GM18508 (cell line): ENCODE data around the gene GRIK4.
"Not testable (repeated sequence)": the region's sequence is repeated elsewhere in the genome, so short reads cannot be mapped to it uniquely, and the experiment has no call there.

Experiments
- ATAC-seq: cut with Tn5 transposase; IDR thresholded peaks from one replicate; pipeline ENCODE4 v1.9.1; 2021; ENCODE audit warnings: moderate number of reproducible peaks; ENCODE audit not compliant: insufficient read depth, unreplicated experiment

GRIK4 gene

DNA sequence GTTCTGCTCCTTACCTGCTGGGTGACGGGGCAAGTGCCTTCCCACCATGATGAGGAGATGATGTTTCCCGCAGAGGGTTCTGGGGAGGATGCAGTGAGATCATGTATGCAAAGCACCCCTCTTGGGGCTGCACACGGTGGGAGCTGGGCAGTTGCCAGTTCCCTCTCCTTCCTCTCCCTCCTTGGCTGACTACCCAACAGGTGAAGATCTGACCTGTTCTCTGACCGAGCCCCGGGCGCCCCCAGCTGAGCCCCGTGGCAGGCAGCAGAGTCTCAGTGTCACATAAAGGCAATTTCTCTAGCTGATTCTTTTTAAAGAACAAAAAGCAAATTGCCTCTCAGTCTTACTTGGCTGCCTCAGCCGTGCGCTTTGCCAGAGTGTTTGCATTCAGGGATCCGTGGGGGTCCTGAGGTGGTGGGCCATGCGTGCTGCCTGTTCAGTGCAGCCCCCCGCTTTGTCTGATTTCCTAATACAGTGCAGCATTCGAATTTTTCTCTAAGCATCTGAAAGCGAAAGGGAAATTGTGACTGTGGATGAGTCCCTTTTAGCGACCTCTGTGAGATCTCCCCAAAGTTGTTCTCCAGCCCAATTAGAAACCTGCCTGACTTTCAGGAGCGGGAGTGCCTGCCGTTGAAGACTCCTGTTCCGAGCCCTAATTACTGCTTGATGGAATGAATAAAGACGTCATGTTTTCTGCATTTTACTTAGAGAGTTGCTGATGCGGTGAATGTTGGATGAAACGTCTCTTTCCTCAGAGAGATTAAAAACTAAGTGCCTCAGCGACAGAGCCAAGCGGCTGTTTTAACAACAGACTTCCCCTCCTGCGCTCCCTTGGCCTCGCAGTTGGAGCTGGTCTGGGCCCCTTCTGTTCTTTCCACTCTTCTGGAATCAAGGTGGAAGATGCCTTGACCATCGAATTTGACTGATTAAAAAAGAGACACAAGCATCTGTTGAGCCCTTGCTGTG lies 86.0 kb downstream of the GRIK4 start:
- no peak for ATAC-seq

- ATAC-seq: no peak
Measured at GRCh38 chr11:120598517-120599257, 87.1 kb downstream of the GRIK4 start.

DNA sequence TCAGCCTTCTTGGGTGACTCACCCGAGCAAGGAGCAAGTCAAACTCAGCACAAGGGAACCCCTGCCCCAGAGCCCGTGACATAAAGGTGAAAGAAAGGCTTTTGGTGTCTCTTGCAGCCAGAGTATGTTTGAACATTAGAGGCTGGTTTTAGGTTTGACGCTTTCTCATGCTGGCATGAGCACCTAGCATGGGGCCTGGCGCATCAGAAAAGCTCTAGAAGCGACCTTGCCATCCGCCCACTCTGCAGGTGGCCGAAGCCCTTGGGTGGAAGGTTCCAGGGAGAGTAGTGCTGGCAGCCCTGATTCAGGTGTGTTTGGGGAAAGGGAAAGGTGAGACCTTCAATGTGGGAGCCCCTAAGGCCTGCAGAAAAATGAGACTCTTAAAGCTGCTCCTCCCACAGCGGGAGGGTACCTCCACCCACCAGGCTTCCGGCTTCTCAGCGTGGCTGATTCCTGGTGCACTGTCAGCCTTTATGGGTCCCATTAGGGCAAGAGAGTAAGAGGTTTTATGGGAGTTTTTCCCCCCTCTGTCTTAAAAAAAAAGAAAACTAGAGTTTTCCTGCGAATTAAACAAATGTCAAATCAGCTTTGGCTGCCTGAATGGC lies 88.4 kb downstream of the GRIK4 start:
- no peak for ATAC-seq

DNA sequence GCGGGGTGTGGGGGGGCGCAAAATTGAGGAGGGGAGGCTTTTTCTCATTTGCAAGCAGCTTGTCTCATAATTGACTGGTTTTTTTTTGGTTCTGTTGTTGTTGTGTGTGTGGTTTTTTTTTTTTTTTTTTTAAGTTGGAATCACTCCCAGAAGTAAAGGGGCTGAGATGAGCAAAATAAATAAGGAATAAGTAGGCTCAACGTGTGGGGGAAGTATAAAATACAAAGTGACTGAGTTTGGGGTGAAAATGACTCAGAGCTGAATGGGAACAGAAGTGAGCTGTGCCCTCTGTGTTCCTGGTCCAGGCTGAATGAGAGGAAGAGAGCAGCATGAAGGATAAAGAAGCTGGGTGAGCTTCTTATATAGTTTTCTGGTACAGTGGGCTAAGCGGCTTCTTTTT lies 90.0 kb downstream of the GRIK4 start:
- ATAC-seq: no peak

DNA sequence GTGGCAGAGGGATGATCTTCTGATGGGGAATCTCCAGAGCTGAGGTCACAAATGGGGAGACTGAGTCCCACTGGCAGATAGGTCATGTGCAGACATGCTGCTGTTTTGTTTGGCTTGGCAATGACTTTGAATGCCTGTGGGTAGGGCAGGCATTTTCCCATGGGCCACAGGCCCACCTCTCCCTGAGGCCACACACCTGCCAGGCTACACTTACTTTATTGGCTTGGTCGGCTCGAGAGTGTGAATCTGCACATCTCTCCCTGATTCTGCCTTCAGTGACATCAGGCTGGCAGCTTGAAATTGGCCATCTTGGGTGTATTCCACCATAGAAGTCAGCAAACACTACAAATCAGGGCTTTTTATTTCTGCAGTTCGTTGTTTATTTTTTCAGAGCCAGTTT lies 91.5 kb downstream of the GRIK4 start:
- ATAC-seq: no peak

DNA sequence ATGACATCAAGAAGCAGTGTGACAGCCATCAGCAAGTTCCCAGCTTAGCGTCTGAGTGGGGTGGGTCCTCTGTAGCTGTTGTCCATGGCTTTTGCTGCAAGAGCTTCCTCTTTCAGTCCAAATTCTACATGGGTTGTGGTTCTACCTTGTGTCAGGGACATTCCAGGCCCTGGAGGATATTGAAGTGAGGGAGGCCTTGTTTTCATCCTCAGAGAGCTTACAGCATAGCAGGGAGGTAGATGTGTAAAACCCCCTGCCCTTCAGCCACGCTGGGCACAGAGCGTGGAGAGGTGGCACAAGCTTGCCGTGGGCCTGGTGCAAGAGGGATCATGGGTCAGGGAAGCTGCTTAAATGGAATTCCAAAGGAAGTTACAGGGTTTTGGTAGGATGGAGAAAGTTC lies 93.9 kb downstream of the GRIK4 start:
- ATAC-seq: no peak

- no peak for ATAC-seq
Measured at GRCh38 chr11:120606211-120607010, 94.9 kb downstream of the GRIK4 start.

GRCh38 chr11:120608061-120608460 lies 96.5 kb downstream of the GRIK4 start:
- no peak for ATAC-seq

DNA sequence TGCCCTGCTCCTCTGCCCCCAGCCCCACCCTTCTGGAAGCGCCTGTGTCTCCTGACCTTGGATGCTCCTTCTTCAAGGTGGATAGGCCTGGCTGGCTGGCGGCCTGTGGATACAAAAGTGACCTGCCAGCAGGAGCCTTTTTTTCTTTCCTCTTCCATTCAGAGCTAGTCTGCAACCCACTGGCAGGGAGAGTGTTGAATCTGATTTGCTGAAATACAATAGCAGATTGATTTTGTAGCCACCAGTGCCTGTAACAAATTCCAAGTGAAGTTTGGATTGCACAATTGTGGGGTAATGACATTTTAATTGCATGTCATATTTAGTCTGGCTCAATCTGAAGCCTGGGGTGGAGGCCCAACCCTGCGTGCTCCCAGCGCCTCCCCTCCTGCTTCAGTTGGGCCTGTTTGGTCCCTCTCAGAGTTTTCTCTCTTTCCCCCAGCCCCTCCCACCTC lies 97.2 kb downstream of the GRIK4 start:
- ATAC-seq: no peak

GRCh38 chr11:120610111-120610510 lies 98.6 kb downstream of the GRIK4 start:
- no peak for ATAC-seq

- no peak for ATAC-seq
Measured at GRCh38 chr11:120611581-120611980, 100.0 kb downstream of the GRIK4 start.

DNA sequence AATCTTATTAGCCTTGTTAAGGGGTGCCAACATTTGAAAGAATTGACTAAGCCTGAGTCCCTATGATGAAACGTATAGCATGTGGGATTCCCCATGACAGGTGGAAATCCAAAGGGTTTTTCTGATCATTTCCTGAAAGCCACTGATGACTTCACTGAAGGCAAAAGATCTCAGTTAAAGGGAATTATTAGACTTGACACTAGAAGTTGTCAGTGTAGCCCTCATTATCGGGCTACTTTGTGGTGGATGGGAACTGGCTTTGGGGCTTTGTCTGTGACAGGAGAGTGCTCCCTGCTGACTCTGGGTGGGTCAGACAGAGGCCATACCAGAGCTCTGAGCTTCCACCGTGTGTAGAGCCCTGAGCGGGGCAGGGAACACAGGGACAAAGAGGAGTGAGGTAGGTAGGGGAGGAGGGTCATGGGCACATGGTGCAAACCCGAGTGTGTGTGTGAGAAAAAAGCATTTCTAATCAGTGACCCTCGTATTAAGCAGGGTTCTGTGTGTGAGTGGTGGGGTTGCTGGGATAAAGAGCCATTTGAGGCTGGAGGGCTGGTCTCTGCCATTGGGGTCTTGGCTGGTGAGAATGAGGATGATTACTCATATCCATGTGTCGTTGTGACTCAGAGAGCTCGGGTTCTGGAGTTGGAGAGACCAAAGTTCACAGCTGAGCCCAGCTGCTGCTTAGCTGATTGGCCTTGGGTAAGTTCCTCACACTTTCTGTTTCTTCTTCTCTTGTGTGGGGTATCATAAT lies 101.1 kb downstream of the GRIK4 start:
- peak; percentile 83 for ATAC-seq

DNA sequence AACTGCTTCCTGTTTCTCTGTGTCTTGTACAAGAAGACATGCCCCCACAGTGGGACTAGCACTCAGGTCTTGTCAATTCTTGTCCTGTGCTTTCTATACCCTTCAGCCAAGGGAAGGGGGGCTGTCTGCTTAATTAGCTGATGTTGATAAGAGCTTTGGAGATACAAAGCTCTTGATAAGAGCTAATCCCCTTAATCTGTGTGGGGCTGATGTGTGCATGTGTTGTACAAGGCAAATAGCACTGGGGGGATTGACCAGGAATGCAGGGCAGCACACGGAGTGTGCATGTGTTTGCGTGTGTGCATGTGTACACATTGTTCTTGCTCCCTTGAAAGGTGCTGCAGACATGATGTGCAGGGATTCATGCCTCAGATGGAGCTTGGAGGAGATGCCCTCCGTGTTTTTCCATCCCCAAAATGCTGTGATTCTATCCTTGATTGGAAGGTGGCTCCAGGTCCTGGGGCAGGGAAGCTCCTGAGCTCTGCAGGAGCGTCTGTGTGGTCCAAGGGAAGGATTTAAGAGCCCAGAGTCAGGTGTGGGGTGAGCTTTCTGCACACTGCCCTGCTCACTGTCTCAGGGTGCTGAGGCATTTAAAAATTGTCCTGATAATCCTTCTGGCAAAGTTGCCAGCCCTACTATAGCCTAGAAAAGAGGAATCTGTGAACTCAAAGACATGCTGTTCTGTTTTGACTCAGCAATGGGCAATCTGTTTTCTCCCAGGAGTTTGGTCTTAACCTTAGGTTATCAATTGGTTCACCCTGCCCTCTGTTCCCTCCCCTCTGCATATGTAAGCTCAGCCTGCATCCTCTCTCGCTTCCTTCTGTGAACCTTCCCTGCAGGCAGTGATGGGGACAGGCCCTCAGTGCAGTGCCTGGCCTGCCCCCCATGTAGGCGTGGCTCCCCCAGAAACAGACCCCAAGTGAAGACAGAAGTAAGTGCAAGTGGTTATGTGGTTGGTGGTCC lies 102.0 kb downstream of the GRIK4 start:
- ATAC-seq: peak; percentile 43

DNA sequence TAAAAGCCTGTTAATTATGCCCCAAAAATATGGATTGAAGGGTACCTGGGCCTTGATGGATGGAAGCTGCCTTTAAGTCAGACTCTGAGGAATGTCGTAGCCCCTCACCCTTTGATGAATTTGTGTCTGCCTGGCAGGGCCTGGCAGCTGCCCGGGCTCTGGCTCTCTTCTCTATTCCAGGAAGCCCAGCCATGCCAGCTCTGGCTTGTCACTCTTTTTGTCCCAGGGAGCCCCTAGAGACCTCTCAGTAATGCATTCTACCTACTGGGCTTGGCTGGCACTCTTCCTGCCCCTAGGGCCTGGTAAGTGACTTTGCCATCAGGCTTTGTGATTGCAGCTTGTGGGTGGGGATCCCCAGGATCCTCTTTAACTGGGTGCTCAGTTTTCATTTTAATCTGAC lies 103.8 kb downstream of the GRIK4 start:
- no peak for ATAC-seq

DNA sequence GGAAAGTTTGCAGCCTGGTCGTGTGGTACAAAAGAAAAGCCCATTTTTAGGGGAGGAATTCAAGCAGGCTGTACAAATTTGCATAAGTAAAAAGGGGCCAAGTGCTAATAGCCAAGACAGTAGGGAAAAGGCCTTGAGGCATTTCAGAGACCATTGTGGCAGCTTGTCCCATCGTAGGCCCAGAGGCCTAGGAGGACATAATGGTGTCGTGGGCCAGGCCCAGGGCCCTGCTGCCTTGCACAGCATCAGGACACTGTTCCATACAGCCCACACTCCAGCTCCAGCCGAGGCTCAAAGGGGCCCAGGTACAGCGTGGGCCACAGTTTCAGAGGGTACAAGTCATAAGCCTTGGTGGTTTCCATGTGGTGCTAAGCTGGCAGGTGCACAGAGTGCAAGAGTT lies 106.9 kb downstream of the GRIK4 start:
- no peak for ATAC-seq

- no peak for ATAC-seq
Measured at GRCh38 chr11:120622189-120622875, 110.8 kb downstream of the GRIK4 start.

DNA sequence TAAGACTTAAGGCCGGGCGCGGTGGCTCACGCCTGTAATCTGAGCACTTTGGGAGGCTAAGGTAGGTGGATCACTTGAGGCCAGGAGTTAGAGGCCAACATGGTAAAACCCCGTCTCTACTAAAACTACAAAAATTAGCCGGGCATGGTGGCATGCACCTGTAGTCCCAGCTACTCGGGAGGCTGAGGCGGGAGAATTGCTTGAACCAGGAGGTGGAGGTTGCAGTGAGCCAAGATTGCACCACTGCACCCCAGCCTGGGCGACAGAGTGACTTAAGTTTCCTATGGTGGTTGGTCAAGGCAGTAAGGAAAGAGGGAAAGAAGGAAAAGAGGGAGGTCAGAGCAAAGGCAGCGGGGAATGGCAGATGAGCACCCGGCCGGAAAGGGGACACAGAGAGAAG lies 113.4 kb downstream of the GRIK4 start:
- ATAC-seq: not testable (repeated sequence)

GRCh38 chr11:120625565-120625964 lies 114.0 kb downstream of the GRIK4 start:
- no peak for ATAC-seq
